ENCODE measurements around the gene STRN.

GRCh38 chr2:36861896-36862295, 104.4 kb downstream of the STRN start:
- no peak for TF ChIP-seq BACH2 (CRISPR knock-in tag; IDR thresholded peaks at IDR 0.05; ENCODE audit: borderline replicate concordance)
- no peak for TF ChIP-seq ZC3H10 (CRISPR knock-in tag; IDR thresholded peaks at IDR 0.05)
- TF ChIP-seq PATZ1 (CRISPR knock-in tag; IDR thresholded peaks at IDR 0.05; ENCODE audit: borderline replicate concordance) = no peak
